NCI-H2029 (cell line): ENCODE measurements around the gene CTTN.

ENCODE experiments used
- DNase-seq: peaks from one replicate; lab custom pipeline; 2025; lab: John Stamatoyannopoulos, UW

CTTN gene

GRCh38 chr11:70477609-70478008 lies 79.3 kb downstream of the CTTN start:
- DNase-seq = no peak

DNA sequence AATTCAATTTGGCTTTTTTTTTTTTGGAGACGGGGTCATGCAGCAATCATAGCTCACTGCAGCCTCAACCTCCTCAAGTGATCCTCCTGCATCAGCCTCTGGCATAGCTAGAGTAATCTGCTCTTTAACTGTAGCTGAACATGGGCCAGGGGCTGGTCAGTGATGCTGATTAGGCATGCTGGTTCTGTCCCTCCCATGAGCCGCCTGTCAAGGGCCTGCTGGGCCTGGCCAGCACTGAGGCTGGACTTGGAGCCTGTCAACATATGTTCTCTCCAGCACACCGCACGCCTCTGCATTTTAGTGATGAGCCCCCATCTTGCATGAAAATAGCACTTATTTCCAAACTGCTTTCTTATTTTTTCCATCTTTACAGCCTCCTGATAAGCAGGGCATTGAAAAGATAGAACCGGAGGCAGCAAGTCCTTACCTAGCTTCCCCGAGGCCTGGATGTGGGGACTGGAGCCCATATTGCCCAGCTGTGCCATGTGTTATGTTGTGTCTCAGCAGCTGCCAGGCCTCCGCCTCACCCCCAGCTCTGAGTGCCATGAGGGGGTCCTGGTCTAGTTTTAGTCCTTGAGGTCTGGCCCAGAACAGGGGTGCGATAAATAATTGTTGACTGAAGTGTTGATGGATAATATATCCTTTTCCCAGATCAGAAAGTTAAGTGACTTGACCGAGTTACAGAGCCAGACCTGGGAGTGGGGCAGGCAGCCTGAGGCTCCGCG lies 80.0 kb downstream of the CTTN start:
- DNase-seq = no peak

DNA sequence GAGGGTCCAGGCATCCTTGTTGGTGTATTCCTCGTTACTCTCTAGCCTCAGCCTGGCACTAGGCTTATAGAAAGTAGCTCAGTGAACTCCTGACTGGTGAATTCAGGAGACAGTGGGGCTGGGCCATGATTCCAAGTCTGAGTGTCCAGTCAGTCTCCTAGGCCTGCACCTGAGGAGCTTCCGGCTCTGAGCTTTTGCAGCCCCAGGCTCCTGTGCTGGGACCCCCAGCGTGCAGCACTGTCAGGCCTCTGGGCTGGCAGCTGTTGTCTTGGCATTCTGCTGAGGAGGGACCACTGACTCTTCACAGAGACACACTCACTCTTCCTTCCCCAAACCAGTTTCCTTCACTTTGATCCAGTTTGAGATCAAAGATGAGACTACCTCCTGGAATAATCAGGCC lies 82.4 kb downstream of the CTTN start:
- no peak for DNase-seq

- DNase-seq = no peak
Observed at GRCh38 chr11:70481625-70482528, 83.5 kb downstream of the CTTN start.

GRCh38 chr11:70482529-70482917 lies 84.2 kb downstream of the CTTN start:
- DNase-seq = no peak

GRCh38 chr11:70483077-70483861 lies 84.9 kb downstream of the CTTN start:
- no peak for DNase-seq

GRCh38 chr11:70483917-70484316 lies 85.6 kb downstream of the CTTN start:
- DNase-seq = no peak

GRCh38 chr11:70485326-70486025 lies 87.1 kb downstream of the CTTN start:
- no peak for DNase-seq

- DNase-seq = no peak
Observed at GRCh38 chr11:70486026-70486415, 87.7 kb downstream of the CTTN start.
